Lung (tissue), 12 donors: ENCODE results near the gene ENGASE. TPM values are rescaled to one million over a fixed set of nuclear protein-coding genes. Genes with fewer than 3 reads are reported as not detected.

Source experiments
- ATAC-seq: fragments of 200-7000 bp; cut with Tn5 transposase; one replicate; pipeline ENCODE4 v1.9.1; 2020; ENCODE audit warnings: moderate number of reproducible peaks; ENCODE audit not compliant: insufficient read depth, low FRiP score
- DNase-seq, 3 donors: peaks; one replicate each; pipeline ENCODE4 v3.0.0-alpha.2; 2013 to 2017
- H3K27ac ChIP-seq, 2 donors: one replicate each; pipeline ENCODE4 v1.5.1; 2013; ENCODE audit warnings: mild to moderate bottlenecking in 2 of 2, moderate library complexity in 2 of 2, control low read depth in 1 of 2, inconsistent platforms in 1 of 2, low read depth in 1 of 2, low read length in 1 of 2
- H3K27me3 ChIP-seq, 3 donors: one replicate each; pipeline ENCODE4 v1.5.1; 2013; ENCODE audit warnings: low read length in 2 of 3; ENCODE audit not compliant: control insufficient read depth in 3 of 3, insufficient read depth in 3 of 3
- H3K36me3 ChIP-seq, 4 donors: one replicate each; pipeline ENCODE4 v1.5.1; 2013; ENCODE audit warnings: low read length in 4 of 4, mild to moderate bottlenecking in 1 of 4, moderate library complexity in 1 of 4; ENCODE audit not compliant: control insufficient read depth in 4 of 4, insufficient read depth in 4 of 4
- H3K4me1 ChIP-seq, 5 donors: one replicate each; pipeline ENCODE4 v1.5.1; 2013; ENCODE audit warnings: low read length in 5 of 5, mild to moderate bottlenecking in 2 of 5, moderate library complexity in 1 of 5; ENCODE audit not compliant: control insufficient read depth in 5 of 5, insufficient read depth in 5 of 5
- H3K4me3 ChIP-seq: one replicate; pipeline ENCODE4 v1.5.1; 2013; ENCODE audit warnings: mild to moderate bottlenecking, control low read depth, moderate library complexity
- H3K9ac ChIP-seq, 2 donors: one replicate each; pipeline ENCODE4 v1.5.1; 2013; ENCODE audit warnings: low read length in 2 of 2, control low read depth in 1 of 2; ENCODE audit not compliant: insufficient read depth in 1 of 2
- H3K9me3 ChIP-seq, 4 donors: one replicate each; pipeline ENCODE4 v1.5.1; 2013; ENCODE audit warnings: low read length in 3 of 4, mild to moderate bottlenecking in 1 of 4, moderate library complexity in 1 of 4; ENCODE audit not compliant: control insufficient read depth in 4 of 4, insufficient read depth in 3 of 4
- CTCF ChIP-seq: IDR thresholded peaks from 2 replicates; pipeline ENCODE4 v1.5.1; 2012; ENCODE audit warnings: mild to moderate bottlenecking; ENCODE audit errors: control extremely low read depth, extremely low read depth
- WGBS, 2 donors: extraction: QIAGEN DNeasy Blood & Tissue Kit; methylation state at CpG; one replicate each; pipeline ENCODE4 v1.1.7; 2013; 5-methylcytosine and 5-hydroxymethylcytosine counted together
- polyA plus RNA-seq, 2 donors: library from polyadenylated mRNA; stranded (reverse); fragments of 200-250 nt; gene quantifications; one replicate each; pipeline ENCODE4 v1.2.1, GENCODE V29; 2013
- total RNA-seq, 2 donors: library from RNA; depleted of rRNA in 1 of 2; stranded (reverse); fragments of >200 nt in 1 of 2; gene quantifications; one replicate each; pipeline ENCODE4 v1.2.1, GENCODE V29; 2014 to 2021
- donor health status: control.
- donor health status: control.
- donor health status: Bipolar disorder and iron deficiency.
- donor health status: healthy.
- donor health status: DM: yes; HTN: yes; CAD: no.

The ENGASE gene
- total and polyA plus RNA-seq, 4 donors: 19.0 to 45.7 (median 32.5) TPM

DNA sequence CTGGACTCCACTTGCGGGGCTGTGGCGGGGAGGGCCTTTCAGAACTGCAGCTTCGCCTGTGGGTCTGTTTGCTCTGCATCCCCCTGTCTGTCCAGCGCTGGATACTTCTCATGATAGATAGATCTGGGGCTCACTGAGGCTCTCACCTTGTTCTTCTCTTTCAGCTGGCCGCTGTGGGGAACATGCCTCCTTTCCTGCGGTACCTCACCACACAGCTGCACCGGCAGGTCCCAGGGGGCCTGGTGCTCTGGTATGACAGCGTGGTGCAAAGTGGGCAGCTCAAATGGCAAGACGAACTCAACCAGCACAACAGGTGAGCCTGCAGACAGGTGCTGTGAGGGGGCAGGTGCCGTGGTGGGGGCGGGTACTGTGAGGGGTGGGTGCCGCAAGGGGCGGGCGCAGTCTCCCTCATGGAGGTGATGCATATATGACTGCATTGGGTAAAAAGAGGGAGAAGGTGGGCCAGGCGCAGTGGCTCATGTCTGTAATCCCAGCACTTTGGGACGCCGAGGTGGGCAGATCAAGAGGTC lies 6.2 kb downstream of the ENGASE start:
- no peak overlapping the region for H3K4me3 ChIP-seq
- no peak overlapping the region for H3K27ac ChIP-seq
- DNase-seq (no peak), ATAC-seq (no peak)
- peaks cover 0 to 3% (median 0%) of the 10 kb centered on the region in 5 donors for H3K4me1 ChIP-seq
- no peak for TF ChIP-seq CTCF
- peaks cover 5 to 57% (median 25%) of the 10 kb centered on the region in 4 donors for H3K36me3 ChIP-seq
- no peak overlapping the region for H3K9ac ChIP-seq
- H3K27me3 ChIP-seq: no peaks in the 10 kb centered on the region
- H3K9me3 ChIP-seq: no peaks in the 10 kb centered on the region
- 96 to 98% methylated on average over 17 of the region's 17 CpGs for WGBS, 2 donors

- no peak overlapping the region for H3K4me3 ChIP-seq
- H3K9me3 ChIP-seq: no peaks in the 10 kb centered on the region
- H3K36me3 ChIP-seq: peaks cover 5 to 62% (median 26%) of the 10 kb centered on the region in 4 donors
- ATAC-seq: no peak
- H3K27ac ChIP-seq: no peak overlapping the region
- H3K9ac ChIP-seq: no peak overlapping the region
- no peak for TF ChIP-seq CTCF
- WGBS, 2 donors: 87 to 91% methylated on average over 20 of the region's 20 CpGs
- no peak for DNase-seq
- no peaks in the 10 kb centered on the region for H3K4me1 ChIP-seq
- H3K27me3 ChIP-seq: no peaks in the 10 kb centered on the region
These were observed 7.1 kb downstream of the ENGASE start for GRCh38 chr17:79081571-79082276.

DNA sequence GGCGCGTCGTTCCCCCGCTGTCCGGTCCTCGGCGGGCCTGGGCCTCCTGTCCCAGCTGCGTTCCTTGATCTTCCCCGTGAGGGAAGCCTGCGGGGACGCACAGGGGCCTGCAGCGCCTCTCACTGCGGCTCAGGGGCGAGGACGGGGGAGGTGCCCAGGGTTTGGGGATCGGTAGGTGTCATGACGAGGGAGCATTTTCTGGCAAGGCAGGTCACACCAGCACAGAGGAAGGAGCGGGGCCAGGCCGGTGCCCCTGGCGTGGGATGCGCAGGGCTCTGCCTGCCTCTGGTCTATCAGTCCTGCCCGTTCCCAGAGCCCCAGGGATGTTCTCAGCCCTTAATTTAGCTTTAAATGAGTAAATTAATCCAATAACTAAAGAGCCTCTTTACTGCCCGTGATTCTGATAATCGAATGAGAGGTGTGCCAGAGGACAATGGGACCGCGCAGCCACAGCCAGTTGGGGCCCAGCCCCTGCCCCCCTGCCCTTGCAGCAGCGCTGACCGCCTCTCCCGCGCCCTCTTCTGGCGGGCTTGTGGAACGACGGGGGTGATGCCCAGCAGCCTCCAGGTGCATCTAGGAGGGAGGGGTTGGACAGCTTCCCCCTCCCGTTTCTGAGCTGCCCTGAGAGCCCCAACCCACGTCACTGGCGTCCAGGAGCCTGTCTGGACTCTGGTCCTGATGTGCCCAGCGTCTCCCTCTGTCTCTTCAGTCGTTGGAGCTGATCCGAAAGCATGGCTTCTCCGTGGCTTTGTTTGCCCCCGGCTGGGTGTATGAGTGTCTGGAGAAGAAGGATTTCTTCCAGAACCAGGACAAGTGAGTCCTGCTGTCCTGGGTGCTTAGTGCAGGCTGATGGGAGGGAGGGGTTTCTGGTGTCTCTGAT lies 7.9 kb downstream of the ENGASE start:
- peak in 1 of 3 donors; percentile 48 for DNase-seq
- no peak overlapping the region for H3K9ac ChIP-seq
- no peak overlapping the region for H3K4me3 ChIP-seq
- no peak overlapping the region for H3K27ac ChIP-seq
- WGBS, 2 donors: 71% methylated on average over 41 of the region's 41 CpGs
- ATAC-seq: no peak
- peak; percentile 7 for TF ChIP-seq CTCF
- H3K27me3 ChIP-seq: no peaks in the 10 kb centered on the region
- H3K9me3 ChIP-seq: no peaks in the 10 kb centered on the region
- H3K36me3 ChIP-seq: peaks cover 5 to 66% (median 26%) of the 10 kb centered on the region in 4 donors
- no peaks in the 10 kb centered on the region for H3K4me1 ChIP-seq
